ENCODE data around the gene PRPS1L1.

Gene PRPS1L1

DNA sequence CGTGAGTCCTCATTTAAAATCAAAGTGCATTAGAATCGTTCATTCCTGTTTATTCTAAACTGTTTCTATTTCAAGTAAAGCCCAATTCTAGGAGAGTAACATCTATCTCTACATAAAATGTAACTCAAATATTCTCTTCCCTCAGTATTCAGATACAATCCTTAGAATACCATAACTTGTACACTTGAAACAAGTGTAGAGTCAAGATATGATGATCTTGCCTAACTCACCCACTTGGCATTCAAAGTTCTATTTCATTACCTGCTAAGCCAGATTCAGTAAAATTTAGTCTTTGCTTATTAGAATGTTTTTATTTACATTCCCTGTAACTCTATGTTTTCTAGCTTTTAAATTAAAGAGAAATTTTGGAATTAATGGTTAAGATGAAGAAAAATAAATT lies 31.6 kb downstream of the PRPS1L1 start:
- H3K9me2 ChIP-seq (replicated peaks; ENCODE audit: insufficient read depth, low read length) = no peaks in the 10 kb centered on the region
- no peaks in the 10 kb centered on the region for H3F3A ChIP-seq (ENCODE audit: insufficient read depth, low read length)
- H3K36me3 ChIP-seq (replicated peaks; ENCODE audit: insufficient read depth, low read length) = no peaks in the 10 kb centered on the region
- no peak overlapping the region for H3K4me2 ChIP-seq (ENCODE audit: low read depth, low read length)
- no peaks in the 10 kb centered on the region for H3K79me2 ChIP-seq (ENCODE audit: low read length)
- H2AFZ ChIP-seq (ENCODE audit: low read length) = no peak overlapping the region
- no peaks in the 10 kb centered on the region for H3K9me3 ChIP-seq (replicated peaks; ENCODE audit: insufficient read depth, low read length)
- H3K9ac ChIP-seq (ENCODE audit: low read length) = no peak overlapping the region
- no peak overlapping the region for H3K27ac ChIP-seq (ENCODE audit: low read length)
- no peak for TF ChIP-seq EZH2phosphoT487 (IDR thresholded peaks at IDR 0.05; ENCODE audit: low read length)
- TF ChIP-seq EZH2 (optimal IDR thresholded peaks at IDR 0.05; ENCODE audit: low read depth, low read length) = no peak
- TF ChIP-seq, protein P1, sequence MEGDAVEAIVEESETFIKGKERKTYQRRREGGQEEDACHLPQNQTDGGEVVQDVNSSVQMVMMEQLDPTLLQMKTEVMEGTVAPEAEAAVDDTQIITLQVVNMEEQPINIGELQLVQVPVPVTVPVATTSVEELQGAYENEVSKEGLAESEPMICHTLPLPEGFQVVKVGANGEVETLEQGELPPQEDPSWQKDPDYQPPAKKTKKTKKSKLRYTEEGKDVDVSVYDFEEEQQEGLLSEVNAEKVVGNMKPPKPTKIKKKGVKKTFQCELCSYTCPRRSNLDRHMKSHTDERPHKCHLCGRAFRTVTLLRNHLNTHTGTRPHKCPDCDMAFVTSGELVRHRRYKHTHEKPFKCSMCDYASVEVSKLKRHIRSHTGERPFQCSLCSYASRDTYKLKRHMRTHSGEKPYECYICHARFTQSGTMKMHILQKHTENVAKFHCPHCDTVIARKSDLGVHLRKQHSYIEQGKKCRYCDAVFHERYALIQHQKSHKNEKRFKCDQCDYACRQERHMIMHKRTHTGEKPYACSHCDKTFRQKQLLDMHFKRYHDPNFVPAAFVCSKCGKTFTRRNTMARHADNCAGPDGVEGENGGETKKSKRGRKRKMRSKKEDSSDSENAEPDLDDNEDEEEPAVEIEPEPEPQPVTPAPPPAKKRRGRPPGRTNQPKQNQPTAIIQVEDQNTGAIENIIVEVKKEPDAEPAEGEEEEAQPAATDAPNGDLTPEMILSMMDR (IDR thresholded peaks at IDR 0.05; ENCODE audit: low read length) = no peak
- DNase-seq = no peak
- 0 out of 2 replicates have a peak, but pooled peaks cover 8% of the 10 kb centered on the region for H3K4me1 ChIP-seq (ENCODE audit: low read length)
- no peaks in the 10 kb centered on the region for H4K20me1 ChIP-seq (ENCODE audit: insufficient read depth, low read length)
- H3K4me3 ChIP-seq (ENCODE audit: low read length) = no peak overlapping the region
- H3K27me3 ChIP-seq (replicated peaks; ENCODE audit: insufficient read depth, low read length) = no peaks in the 10 kb centered on the region

DNA sequence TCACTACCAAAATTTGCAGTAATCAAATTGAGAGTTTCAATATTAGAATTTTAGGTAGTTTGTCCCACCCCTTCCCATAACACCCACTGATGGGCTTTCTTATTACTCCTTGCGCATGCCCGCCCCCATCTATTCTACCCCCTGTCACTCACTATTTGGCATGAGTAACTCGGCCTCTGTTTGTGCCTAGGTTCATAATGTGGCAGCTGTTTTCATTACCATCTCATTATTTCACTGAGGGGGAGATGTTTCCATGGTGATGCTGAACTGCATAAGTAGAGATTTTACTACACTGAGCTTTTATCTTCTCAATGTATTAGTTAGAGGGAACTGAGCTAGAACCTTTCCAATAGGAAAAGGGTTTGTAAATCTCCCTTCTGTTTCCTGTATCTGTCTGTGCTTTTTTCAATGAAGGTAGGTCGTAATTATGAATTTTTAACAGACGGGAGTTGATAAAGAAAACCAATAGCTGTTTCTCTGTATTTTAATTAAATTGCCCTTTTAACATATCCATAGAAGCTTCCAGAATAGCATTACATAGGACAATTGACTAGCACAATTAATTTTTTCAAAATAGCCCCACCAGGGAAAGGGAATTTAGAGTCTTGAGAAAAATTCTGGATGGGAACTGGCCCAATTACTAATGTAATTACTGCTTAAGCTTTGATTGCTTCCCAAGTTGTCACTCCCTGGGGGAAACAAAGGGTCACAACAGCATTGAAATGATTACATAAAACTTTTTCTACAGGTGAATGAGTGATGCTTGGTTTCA lies 33.4 kb downstream of the PRPS1L1 start:
- H3K27me3 ChIP-seq (replicated peaks; ENCODE audit: insufficient read depth, low read length) = no peaks in the 10 kb centered on the region
- H3K9ac ChIP-seq (ENCODE audit: low read length) = no peak overlapping the region
- H3F3A ChIP-seq (ENCODE audit: insufficient read depth, low read length) = no peaks in the 10 kb centered on the region

DNA sequence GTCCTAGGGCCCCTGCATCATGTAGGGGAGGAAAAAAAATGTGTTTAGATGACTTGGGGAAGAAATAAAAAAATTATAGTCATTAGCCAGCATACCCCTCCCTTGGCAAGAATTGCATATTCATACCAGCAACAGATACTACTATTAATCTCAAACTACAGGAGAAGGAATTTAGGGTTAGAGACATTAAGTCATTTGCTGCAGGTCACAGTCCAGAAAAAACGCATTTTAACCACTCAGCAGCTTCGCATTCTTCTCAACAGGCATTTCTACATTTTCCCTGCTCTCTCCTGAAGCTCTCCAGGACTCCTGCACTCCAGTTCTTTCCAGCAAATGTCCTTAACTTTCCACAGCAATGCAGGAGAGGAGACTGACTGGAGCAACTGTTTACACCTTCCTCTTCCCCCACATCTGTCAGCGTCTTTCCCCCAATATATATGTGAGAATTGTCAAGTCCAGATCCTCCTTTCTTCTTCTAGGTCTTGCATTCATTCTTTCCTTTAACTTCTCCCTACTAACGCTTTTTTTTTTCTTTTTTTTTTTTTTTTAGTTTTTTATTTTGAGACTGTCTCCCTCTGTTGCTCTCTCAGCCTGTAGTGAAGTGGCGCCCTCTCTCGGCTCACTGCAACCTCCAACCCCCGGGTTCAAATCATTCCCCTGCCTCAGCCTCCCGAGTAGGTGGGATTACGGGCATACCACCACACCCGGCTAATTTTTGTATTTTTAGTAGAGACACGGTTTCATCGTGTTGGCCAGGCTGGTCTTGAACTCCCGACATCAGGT lies 35.6 kb downstream of the PRPS1L1 start:
- Histone ChIP-seq H3K4me3 (ENCODE audit: low read length) (no peak overlapping the region), H2AFZ (ENCODE audit: low read length) (no peak overlapping the region), H3K36me3 (replicated peaks; ENCODE audit: insufficient read depth, low read length) (no peaks in the 10 kb centered on the region), H3K27me3 (replicated peaks; ENCODE audit: insufficient read depth, low read length) (no peaks in the 10 kb centered on the region), H3K4me2 (ENCODE audit: low read depth, low read length) (no peak overlapping the region), H3K79me2 (ENCODE audit: low read length) (no peaks in the 10 kb centered on the region), H3K9ac (ENCODE audit: low read length) (no peak overlapping the region), H3F3A (ENCODE audit: insufficient read depth, low read length) (no peaks in the 10 kb centered on the region), H3K4me1 (ENCODE audit: low read length) (0 out of 2 replicates have a peak, but pooled peaks cover 8% of the 10 kb centered on the region), H4K20me1 (ENCODE audit: insufficient read depth, low read length) (no peaks in the 10 kb centered on the region), H3K9me3 (replicated peaks; ENCODE audit: insufficient read depth, low read length) (no peaks in the 10 kb centered on the region), H3K9me2 (replicated peaks; ENCODE audit: insufficient read depth, low read length) (no peaks in the 10 kb centered on the region), H3K27ac (ENCODE audit: low read length) (no peak overlapping the region)
- no peak for TF ChIP-seq EZH2phosphoT487 (IDR thresholded peaks at IDR 0.05; ENCODE audit: low read length)
- TF ChIP-seq, protein P1 (IDR thresholded peaks at IDR 0.05; ENCODE audit: low read length) = peak; percentile 31
- no peak for TF ChIP-seq EZH2 (optimal IDR thresholded peaks at IDR 0.05; ENCODE audit: low read depth, low read length)
- no peak for DNase-seq

More for the DNA sequence above, 33.4 kb downstream of the PRPS1L1 start:
- 0 out of 2 replicates have a peak, but pooled peaks cover 8% of the 10 kb centered on the region for H3K4me1 ChIP-seq (ENCODE audit: low read length)
- no peak overlapping the region for H3K27ac ChIP-seq (ENCODE audit: low read length)
- no peaks in the 10 kb centered on the region for H3K9me3 ChIP-seq (replicated peaks; ENCODE audit: insufficient read depth, low read length)
- H2AFZ ChIP-seq (ENCODE audit: low read length) = no peak overlapping the region
- no peaks in the 10 kb centered on the region for H3K36me3 ChIP-seq (replicated peaks; ENCODE audit: insufficient read depth, low read length)
- no peak for TF ChIP-seq EZH2 (optimal IDR thresholded peaks at IDR 0.05; ENCODE audit: low read depth, low read length)
- TF ChIP-seq, protein P1 (IDR thresholded peaks at IDR 0.05; ENCODE audit: low read length) = no peak
- TF ChIP-seq EZH2phosphoT487 (IDR thresholded peaks at IDR 0.05; ENCODE audit: low read length) = no peak
- no peak overlapping the region for H3K4me2 ChIP-seq (ENCODE audit: low read depth, low read length)
- no peaks in the 10 kb centered on the region for H4K20me1 ChIP-seq (ENCODE audit: insufficient read depth, low read length)
- H3K4me3 ChIP-seq (ENCODE audit: low read length) = no peak overlapping the region
- no peaks in the 10 kb centered on the region for H3K9me2 ChIP-seq (replicated peaks; ENCODE audit: insufficient read depth, low read length)
- H3K79me2 ChIP-seq (ENCODE audit: low read length) = no peaks in the 10 kb centered on the region
- no peak for DNase-seq

Measured in MM.1S (cell line).